NCI-H510A treated with DMSO at 0.1 percent for 48 hours (cell line): Measurements from ENCODE around the gene DDHD1.
"Not testable (repeated sequence)": the region's sequence is repeated elsewhere in the genome, so short reads cannot be mapped to it uniquely, and the experiment has no call there.

Experiments
- DNase-seq: peaks from one replicate; lab custom pipeline; 2025; lab: John Stamatoyannopoulos, UW

The DDHD1 gene

GRCh38 chr14:53152184-53152886 lies 788 bp downstream of the DDHD1 start:
- DNase-seq: peak; percentile 35

- peak; percentile 30 for DNase-seq
Measured at GRCh38 chr14:53151523-53152183, 1.5 kb downstream of the DDHD1 start.

- DNase-seq: no peak
Measured at GRCh38 chr14:53149668-53150316, 3.3 kb downstream of the DDHD1 start.

GRCh38 chr14:53148671-53149070 lies 4.5 kb downstream of the DDHD1 start:
- DNase-seq: no peak

- no peak for DNase-seq
Measured at GRCh38 chr14:53147893-53148292, 5.2 kb downstream of the DDHD1 start.

- no peak for DNase-seq
Measured at GRCh38 chr14:53147208-53147607, 5.9 kb downstream of the DDHD1 start.

- DNase-seq: no peak
Measured at GRCh38 chr14:53146739-53147138, 6.4 kb downstream of the DDHD1 start.

- no peak for DNase-seq
Measured at GRCh38 chr14:53144244-53144643, 8.9 kb downstream of the DDHD1 start.

- DNase-seq: no peak
Measured at GRCh38 chr14:53140585-53140984, 12.5 kb downstream of the DDHD1 start.

GRCh38 chr14:53137568-53138203 lies 15.4 kb downstream of the DDHD1 start:
- DNase-seq: no peak

GRCh38 chr14:53130491-53130890 lies 22.6 kb downstream of the DDHD1 start:
- DNase-seq: not testable (repeated sequence)

GRCh38 chr14:53128303-53129028 lies 24.7 kb downstream of the DDHD1 start:
- DNase-seq: no peak

- DNase-seq: no peak
Measured at GRCh38 chr14:53127832-53128231, 25.3 kb downstream of the DDHD1 start.

GRCh38 chr14:53127151-53127550 lies 26.0 kb downstream of the DDHD1 start:
- no peak for DNase-seq

- DNase-seq: no peak
Measured at GRCh38 chr14:53126731-53127130, 26.4 kb downstream of the DDHD1 start.

GRCh38 chr14:53124786-53125185 lies 28.3 kb downstream of the DDHD1 start:
- no peak for DNase-seq

GRCh38 chr14:53121419-53121818 lies 31.7 kb downstream of the DDHD1 start:
- not testable (repeated sequence) for DNase-seq

GRCh38 chr14:53117479-53117878 lies 35.6 kb downstream of the DDHD1 start:
- peak; percentile 26 for DNase-seq

- no peak for DNase-seq
Measured at GRCh38 chr14:53113989-53114388, 39.1 kb downstream of the DDHD1 start.

GRCh38 chr14:53110096-53110495 lies 43.0 kb downstream of the DDHD1 start:
- DNase-seq: no peak

GRCh38 chr14:53109105-53110041 lies 43.8 kb downstream of the DDHD1 start:
- no peak for DNase-seq
